IPS-18c (cell line): ENCODE results near the gene PES1.
"Not testable (repeated sequence)": the region's sequence is repeated elsewhere in the genome, so short reads cannot be mapped to it uniquely, and the experiment has no call there.

Source experiments
- H3K4me3 ChIP-seq: 2 replicates; pipeline ENCODE4 v1.7.0; 2013; ENCODE audit warnings: low read depth, mild to moderate bottlenecking, low read length, moderate library complexity; ENCODE audit not compliant: insufficient read depth
- H3K9me3 ChIP-seq: one replicate; pipeline ENCODE4 v1.6.1; 2013; ENCODE audit warnings: mild to moderate bottlenecking, low read length, moderate library complexity; ENCODE audit not compliant: control insufficient read depth, insufficient read depth

Gene PES1

DNA sequence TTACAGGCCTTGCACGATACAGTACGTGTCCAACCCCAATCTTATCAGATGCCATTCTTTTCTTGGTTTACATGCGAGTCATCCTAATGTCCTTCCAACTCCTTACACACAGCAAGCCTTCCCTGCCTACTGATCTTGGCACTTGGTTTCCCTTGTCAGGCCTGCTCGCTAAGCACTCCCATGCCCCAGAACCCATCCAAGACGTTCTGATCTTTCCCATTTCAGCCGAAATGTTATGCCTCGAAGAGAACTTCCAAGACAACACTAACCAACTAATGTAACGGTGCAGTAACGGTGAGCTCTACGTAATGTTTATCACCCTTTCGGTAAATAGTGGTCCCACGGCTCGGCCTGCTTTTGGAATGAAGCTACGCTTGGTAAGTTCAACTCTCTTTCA is 521 bp downstream of the PES1 start:
- H3K4me3 ChIP-seq, result peak overlapping the region; percentile 86
- H3K9me3 ChIP-seq, result no peaks in the 10 kb centered on the region

DNA sequence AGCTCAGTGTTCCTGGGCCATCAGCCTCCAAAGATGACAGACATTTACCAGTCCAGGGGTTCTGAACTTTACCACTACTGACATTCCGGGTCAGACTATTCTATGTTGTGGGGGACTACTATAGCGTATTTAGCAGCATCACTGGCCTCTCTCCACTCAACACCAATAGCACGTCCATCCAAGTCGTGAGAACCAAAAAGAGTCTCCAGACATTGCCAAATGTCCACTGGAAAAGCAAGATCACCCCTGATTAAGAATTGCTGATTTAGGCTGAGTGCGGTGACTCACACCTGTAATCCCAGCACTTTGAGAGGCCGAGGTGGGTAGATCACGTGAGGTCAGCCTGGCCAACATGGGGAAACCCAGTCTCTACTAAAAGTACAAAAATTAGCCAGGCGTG is 5.3 kb downstream of the PES1 start:
- no peaks in the 10 kb centered on the region for H3K9me3 ChIP-seq
- no peak overlapping the region for H3K4me3 ChIP-seq

DNA sequence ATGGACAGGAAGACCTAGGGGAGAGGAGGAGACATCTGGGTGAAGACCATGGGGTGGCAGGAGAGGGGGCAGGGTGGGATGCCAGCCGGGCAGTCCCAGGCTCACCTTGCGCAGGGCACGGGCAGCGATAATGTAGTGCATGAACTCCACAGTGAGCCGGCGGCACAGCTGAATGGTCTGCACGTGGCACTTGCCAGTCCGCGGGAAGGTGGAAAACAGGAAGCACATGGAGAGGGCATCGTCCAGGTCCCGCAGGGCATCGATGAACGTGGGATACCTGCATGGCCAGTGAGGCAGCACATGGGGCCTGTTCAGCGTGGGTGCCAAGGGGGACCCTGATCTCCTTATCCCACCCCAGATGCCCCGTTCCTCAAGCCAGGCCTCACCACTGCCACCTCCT is 7.3 kb downstream of the PES1 start:
- Histone ChIP-seq H3K9me3 (no peaks in the 10 kb centered on the region), H3K4me3 (no peak overlapping the region)

DNA sequence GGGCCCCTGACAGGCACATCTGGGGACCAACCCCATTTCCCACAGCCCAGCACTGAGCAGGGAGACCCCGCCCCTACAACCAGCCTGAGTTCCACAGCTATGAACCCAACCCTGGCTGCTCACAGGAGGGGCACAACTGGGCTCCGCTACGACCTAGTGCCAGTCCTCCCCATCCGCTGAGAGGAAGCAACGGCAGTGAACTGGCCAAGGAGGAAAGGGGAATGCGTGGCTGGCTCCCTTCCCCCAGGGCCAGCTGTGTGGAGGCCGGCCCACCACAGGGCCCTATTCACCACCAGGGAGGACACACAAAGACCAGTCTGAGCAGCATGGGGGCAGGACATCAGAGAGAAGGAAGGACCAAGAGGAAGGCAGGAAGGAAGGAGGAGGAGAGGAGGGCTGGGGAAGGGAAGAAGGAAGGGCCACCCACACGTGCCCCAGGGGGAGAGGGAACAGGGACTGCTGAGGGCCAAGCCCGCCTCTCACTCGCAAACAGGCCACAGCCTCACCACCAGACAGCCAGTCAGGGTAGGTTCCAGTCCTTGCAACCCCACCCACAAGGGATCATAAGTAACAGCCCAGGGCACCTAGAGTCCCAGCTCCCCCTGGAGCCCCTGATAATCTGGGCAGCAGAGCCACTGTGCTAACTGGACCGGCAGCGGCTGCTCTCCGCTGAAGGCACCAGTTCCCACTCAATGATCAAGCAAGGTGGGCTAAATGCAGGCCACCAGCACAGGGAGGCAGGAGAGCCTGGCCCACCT is 8.7 kb downstream of the PES1 start:
- no peak overlapping the region for H3K4me3 ChIP-seq

DNA sequence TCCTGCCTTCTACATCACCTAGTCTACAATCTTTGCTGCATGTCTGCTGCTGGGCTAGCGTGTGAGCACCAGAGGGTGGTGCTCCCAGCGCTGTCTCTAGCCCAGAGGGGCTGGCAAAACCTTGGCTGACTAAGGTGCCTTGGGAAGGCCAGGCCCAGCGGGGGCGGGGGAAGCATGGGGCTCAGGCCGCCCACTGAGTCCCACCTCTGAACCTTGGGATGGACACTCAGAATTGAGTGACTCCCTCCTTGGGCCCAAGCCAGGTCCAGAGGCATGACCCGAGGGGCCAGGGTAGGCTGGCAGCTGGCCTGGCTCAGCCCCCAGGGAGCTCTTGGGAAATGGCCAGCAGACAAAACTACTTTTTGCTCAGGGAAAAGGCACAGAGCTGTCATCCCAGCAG is 9.7 kb downstream of the PES1 start:
- no peak overlapping the region for H3K4me3 ChIP-seq
- H3K9me3 ChIP-seq, result no peaks in the 10 kb centered on the region

More for the DNA sequence above, 8.7 kb downstream of the PES1 start:
- no peaks in the 10 kb centered on the region for H3K9me3 ChIP-seq

DNA sequence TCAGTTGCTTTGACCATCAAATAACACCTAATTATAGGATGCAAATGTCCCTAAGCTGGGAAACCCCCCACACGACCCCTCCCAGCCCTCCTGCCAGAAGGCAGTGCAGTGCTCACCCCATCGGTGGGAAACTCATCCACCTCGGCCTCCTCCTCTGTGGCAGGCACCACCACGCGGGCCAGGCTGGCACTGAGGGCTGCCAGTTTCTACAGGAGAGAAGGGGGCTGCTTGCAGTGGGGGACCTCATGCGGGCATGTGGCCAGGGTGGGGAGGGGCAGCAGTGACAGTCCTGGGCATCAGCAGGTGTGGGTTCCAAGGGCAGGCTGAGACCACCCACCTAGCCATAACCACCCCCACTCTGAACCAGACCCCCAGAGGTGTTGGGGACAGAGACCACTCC is 10.8 kb downstream of the PES1 start:
- Histone ChIP-seq H3K9me3 (no peaks in the 10 kb centered on the region), H3K4me3 (no peak overlapping the region)

DNA sequence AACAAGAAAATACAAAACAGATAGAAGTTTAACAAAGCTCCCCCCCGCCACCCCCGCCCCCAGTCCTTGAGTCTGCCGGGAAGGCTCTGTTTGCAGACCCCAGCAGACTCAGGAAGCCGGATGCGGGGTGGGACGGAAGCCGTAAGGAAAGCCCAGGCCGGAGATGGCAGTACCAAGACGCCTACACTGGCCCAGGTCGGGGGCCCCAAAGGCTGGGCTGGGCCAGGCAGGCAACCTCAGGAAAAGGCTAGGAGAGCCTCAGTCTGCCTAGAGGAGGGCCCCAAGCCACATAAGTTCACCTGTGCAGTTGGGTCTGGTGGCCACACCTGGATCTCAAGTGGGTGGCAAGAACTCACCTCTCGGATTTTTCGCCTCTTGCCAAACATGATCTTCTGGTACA is 13.2 kb downstream of the PES1 start:
- Histone ChIP-seq H3K4me3 (no peak overlapping the region), H3K9me3 (no peaks in the 10 kb centered on the region)

DNA sequence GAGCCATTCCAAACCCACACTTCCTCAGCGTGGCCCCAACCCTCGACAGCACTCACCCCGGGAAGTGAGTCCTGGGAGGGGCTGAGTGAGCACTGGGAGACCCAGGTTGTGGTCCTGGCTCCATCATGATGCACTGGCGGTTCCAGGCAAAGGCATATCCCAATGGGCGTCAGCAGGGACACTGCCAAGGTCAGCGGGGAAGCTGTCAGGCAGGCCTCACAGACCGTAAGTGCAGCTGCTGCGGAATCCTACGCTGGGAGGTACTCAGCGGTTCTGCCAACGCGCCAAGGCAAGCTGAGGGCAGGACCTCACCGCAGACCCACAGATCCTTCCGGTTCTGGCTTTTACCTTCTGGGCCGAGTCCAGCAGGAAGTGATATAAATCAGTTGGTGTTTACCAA is 15.9 kb downstream of the PES1 start:
- no peaks in the 10 kb centered on the region for H3K9me3 ChIP-seq
- no peak overlapping the region for H3K4me3 ChIP-seq

DNA sequence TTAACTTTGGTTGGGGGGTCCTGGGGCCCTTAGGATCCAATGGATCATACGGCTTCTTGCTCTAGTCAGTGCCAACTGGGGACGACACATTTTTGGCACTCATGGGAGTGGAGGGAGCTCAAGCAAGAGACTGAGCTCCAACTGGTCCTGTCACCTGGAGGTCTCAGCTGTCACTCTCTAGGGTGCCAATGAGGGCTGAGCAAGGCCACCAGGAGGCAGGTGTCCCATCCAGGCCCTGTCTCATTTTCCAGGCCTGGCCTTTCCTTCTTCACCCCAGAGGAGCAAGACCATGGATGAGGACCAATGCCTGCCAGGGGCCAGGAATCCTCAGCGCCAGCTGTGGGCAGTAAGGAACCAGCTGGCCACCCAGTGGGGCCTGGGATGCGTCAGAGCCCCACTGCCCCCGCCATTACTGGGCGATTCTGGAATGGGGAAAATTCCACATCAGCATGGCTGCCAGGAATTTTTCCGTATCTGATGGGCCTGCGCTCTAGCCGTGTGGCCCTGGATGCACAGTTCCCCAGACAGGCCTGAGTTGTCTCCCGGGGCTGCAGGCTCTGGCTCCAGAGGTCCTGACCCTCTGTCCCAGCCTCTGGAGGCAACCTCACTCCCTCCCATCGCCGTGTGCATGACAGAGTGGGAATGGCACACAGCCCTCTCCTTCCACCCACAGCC is 16.6 kb downstream of the PES1 start:
- Histone ChIP-seq H3K9me3 (no peaks in the 10 kb centered on the region), H3K4me3 (peak overlapping the region; percentile 50)

DNA sequence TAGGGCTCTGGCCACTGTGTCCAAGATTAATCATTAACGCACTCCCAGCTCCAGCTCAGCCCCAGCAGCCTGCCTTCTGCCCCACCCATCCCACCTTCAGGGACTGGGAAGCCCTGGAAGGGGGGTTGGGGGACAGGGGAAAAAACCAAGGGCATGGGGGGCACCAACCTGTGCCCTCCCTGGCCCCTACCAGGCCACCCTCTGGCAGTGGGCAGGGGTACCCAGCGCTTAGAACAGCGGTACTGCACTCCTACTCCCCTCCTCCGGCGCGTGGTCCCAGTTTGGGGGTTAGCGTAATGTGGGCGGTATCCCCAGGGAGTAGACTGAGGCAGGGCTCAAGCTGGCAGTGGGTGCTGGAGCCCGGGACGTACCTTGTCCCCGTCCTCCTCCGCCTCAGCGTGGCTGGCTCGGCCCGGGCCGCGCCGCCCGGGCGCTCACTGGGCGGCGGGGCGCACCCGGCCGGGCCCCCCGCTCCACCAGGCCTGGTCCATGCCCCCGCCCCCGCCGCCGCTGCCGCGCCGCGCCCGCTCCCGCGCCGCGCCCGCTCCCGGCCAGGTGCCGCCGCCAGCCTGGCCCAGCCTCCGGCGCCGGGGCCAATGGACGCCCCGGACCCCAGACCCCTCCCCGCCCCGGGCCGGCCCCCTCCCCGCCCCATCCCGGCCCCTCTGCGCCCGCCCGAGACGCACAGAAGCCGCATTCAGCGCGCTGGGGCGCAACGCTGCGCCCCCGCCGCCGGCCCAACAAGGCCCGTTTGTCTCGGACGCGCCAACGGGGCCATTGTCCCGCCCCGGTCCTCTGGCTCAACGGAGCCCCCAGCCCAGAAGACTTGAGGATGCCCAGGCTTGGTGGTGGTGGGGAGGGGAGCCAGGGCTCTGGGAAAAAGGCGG is 17.4 kb downstream of the PES1 start, which contains the start of gene GAL3ST1:
GAL3ST1 (minus strand) TSS at position 571 of the 887 bp plus-strand sequence. CDS start 17,273 bp downstream, outside the sequence.
- H3K4me3 ChIP-seq, result peak within 1 kb of the TSS; percentile 68
- no peaks in the 10 kb centered on the region for H3K9me3 ChIP-seq

DNA sequence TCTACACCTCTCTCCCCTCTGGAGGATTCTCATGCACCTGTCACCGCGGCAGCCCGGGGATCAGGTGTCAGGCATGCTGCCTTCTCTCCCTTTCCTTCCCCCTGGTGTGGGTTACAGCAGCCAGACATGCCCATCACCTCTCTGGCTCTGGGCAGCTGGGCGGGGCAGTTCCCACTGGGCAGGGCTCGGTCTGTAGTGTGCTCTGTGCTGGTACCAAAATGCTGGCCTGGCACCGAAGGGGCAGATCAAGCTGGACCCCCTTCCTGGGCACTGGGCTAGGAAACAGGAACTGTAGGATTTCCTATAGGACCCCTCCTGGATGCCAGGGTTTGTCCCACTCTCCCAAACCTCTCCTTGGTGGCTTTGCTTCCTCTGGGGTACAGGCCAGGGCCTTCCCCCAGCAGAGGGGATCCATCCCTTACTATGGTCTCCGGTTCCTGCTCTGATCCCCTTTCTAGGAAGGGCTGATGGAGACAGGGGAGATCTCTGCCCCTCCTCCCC is 18.1 kb downstream of the PES1 start:
- H3K9me3 ChIP-seq, result no peaks in the 10 kb centered on the region
- H3K4me3 ChIP-seq, result no peak overlapping the region; the same call in 1 of the 2 replicates

DNA sequence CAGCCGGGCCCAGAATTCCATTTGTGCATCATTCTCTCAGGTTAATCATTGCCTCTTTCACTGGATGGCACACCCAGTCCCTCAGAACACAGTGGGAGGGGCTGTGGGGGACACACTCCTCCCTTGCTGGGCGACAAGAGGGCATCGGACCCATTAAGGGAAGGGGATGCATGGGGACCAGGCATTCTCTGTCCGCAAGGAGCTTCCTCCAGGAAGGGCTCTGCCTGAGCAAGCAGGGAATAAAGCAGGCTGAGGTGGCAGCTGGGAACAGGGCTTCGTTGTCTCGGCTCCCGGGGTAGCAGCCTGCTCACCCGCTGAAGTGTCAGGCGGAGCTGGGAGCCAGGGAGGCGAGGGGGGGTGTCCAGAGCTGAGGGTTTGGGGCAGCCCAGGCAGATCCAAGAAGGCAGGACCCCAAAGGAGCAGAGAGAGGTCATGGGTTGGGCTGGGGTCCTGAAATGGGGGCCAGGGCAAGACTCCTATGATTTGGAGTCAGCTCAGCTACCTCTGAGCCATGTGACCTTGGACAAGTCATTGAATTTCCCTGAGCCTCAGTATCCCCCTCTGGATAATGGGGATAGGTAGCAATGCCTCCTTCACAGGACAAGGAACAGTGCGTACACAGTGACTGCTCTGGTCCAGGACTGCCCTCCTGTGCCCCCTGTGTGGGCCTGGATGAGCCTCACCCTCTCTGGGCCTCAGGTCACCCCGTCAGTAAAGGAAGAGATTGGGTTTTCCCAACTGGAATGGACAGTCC is 18.7 kb downstream of the PES1 start:
- H3K4me3 ChIP-seq, result no peak overlapping the region

DNA sequence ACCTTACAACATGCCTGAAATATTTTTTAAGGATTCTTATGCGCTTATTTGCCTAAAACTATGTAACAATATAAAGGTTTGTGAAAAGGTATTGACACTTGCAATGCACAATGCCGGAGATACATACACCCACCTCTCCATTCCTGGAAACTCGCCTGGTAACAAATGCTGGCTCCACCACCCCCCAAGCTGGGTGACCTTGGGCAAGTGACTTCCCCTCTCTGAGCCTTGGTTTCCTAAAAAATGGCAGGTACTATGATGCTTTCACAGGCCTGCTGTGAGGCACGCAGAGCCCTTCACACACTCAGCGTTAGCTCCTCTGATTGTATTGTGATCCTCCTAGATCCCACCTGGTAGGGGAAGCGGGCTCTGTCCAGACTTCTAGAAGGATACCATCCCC is 19.5 kb downstream of the PES1 start:
- H3K4me3 ChIP-seq, result no peak overlapping the region
- H3K9me3 ChIP-seq, result no peaks in the 10 kb centered on the region

More for the DNA sequence above, 18.7 kb downstream of the PES1 start:
- H3K9me3 ChIP-seq, result no peaks in the 10 kb centered on the region

DNA sequence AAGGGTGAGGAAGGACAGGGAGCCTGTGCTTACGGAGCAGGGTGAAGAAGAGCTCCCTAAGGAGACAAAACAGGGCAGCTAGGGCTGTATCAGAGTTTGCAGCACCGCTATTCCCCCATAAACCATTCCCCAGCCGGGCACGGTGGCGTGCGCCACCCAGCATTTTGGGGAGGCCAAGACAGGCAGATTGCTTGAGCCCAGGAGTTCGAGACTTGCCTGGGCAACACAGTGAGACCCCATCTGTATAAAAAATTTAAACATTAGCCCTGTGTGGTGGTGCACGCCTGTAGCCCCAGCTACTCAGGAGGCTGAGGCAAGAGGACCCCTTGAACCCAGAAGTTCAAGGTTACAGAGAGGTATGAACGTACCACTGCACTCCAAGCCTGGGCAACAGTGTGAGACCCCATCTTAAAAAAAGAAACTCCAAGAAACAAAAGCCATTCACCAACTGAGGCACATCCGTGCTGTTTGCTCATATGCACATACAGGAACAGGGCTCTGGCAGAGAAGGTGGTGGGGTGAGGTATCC is 22.0 kb downstream of the PES1 start:
- Histone ChIP-seq H3K9me3 (no peaks in the 10 kb centered on the region), H3K4me3 (no peak overlapping the region)

DNA sequence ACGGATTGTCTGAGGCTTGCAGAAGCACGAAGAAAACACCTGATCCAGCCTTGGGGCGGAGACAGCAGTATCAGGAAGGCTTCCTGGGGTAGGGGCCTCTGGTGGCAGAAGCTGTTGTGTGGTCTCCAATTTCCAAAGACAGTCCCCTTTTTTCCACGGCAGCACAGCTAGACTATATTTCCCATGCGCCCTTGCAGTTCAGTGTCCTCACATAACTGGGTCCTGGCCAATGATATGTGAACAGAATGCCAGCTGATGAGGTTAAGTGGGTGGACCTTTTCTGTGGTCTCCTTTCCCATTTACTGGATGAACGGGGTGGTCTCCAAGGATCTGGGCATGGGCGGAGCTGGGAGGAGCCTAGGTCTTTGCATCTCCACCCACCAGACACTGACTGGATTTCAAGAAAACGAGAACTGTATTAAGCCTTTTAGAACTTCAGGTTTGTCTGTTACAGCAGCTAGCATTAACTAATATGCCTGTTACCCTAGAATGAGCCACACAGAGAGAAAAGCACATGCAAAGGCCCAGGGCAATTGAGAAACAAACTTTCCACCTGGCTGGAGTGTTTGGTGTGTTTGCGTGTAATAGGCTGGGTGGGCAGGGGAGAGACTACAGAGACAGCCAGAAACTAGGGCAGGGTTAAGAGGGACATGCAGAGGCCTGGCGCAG is 23.4 kb downstream of the PES1 start:
- no peak overlapping the region for H3K4me3 ChIP-seq
- H3K9me3 ChIP-seq, result no peaks in the 10 kb centered on the region

DNA sequence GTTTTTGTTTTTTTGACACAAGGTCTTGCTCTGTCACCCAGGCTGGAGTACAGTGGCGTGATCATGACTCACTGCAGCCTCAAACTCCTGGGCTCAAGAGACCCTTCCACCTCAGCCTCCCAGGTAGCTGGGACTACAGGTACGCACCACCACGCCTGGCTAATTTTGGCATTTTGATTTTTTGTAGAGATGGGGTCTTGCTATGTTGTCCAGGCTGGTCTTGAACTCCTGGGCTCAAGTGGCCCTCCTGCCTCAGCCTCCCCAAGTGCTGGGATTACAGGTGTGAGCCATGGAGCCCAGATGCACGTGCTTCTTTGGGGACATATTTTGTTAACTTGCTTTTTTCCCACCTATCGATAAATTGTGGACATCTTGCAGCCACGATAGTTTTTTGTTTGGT is 24.4 kb downstream of the PES1 start:
- H3K4me3 ChIP-seq, H3K9me3 ChIP-seq: not testable (repeated sequence)
